GM18520 (cell line): ENCODE data around the gene ECE2.

Experiments
- ATAC-seq: cut with Tn5 transposase; IDR thresholded peaks from one replicate; pipeline ENCODE4 v1.9.1; 2021; ENCODE audit not compliant: unreplicated experiment

ECE2 gene

GRCh38 chr3:184240384-184241140 lies 35.3 kb upstream of the ECE2 start:
- no peak for ATAC-seq

DNA sequence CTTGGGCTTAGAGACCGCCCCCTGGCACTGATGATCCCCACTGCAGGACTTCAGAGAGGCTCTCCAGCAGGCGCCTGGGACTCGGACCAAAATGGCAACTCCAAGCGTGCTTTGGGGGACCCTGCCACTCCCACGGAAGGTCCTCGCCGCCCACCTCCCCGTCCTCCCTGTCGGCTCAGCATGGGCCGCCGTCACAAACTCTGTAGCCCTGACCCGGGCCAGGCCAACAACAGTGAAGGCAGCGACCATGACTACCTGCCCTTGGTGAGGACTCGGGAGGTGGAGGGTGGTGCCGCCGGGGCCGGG lies 34.7 kb upstream of the ECE2 start:
- no peak for ATAC-seq

DNA sequence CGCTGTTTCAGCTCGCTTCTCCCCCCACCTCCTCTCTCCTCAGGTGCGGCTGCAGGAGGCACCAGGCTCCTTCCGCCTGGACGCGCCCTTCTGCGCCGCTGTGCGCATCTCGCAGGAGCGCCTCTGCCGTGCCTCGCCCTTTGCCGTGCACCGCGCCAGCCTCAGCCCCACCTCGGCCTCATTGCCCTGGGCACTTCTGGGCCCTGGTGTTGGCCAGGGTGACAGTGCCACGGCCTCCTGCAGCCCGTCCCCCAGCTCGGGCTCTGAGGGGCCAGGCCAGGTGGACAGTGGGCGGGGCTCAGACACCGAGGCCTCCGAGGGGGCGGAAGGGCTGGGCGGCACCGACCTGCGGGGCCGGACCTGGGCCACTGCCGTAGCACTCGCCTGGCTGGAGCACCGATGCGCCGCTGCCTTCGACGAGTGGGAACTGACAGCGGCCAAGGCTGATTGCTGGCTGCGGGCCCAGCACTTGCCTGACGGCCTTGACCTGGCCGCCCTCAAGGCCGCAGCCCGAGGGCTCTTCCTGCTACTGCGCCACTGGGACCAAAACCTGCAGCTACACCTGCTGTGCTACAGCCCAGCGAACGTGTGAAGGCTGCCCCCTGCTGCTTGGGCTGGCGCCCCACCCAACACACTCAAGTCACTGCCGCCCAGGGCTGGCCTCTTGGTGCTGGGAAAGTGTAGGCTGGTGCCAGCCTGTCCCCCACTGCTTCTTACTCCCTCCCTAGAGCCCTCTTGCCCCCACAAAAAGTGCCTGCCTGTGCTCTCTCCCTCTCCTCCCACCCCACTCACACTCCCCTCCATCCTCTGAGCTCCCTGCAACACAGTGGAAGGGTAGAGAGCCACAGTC lies 34.1 kb upstream of the ECE2 start:
- no peak for ATAC-seq

DNA sequence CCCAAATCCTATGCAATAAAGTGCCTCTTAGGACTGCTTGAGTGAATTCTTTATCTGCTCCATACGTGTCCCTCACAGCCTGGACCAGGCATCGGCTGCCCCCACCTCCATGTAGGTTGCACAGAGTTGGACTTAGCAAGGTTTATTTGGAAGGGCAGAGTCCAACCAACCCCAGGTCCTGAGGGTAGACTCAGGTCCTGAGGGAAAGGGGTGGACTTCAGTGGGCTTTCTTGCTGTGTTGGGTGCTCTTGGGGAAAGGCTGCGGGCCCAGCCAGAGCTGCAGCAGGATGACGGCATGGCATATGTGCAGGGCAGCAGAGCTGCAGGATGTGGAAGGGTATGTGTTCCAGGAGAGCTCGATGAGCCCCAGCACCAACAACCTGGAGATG lies 33.5 kb upstream of the ECE2 start:
- ATAC-seq: no peak

DNA sequence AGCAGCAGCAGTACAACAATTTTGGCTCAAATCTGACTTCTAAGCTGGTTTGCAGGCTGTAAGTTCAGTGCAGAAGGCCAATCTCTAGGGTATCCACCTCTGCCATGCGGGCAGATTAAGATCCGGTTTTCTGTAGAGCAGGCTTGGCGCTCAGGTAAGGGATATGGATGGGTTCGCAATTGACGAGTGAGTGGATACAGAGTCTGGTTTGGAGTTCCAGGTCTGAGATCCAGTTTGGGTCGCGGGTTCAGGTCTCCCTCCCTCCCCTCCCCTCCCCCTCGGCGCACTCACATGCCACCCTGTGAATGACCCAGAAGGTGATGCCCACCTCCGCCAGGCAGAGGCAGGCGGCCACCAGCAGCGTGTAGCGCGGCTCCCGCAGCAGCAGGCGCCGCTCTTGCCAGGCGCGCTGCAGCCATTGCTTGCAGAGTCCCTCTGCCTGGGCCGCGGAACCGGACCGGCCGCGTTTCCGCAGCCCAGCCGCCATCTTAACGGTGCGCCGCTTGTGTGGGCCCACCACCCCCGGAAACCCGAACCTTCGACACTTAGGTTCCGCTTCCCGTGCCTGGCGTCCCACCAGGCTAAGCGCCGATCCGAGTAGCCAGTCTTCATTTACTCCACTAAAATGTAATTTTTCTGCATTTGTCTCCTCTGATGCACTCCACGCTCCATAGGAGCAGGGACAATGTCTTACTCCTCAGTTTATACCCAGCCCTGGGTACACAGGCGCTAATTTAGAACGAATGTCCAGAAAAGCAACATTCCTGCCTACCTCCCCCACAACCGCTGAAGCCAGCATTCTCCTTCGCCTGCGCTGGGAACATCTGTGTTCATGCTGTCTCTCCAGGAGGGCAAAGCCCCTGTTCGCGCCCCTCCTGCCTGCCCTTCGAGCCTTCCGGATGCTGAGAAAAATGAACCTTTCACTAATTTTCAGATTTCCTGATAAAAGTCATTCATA lies 27.1 kb upstream of the ECE2 start, which contains the start of gene ALG3:
ALG3 (minus strand) TSS at position 509 of the 958 bp plus-strand sequence; CDS start at position 487, 22 bp downstream.
- ATAC-seq: peak; percentile 41

DNA sequence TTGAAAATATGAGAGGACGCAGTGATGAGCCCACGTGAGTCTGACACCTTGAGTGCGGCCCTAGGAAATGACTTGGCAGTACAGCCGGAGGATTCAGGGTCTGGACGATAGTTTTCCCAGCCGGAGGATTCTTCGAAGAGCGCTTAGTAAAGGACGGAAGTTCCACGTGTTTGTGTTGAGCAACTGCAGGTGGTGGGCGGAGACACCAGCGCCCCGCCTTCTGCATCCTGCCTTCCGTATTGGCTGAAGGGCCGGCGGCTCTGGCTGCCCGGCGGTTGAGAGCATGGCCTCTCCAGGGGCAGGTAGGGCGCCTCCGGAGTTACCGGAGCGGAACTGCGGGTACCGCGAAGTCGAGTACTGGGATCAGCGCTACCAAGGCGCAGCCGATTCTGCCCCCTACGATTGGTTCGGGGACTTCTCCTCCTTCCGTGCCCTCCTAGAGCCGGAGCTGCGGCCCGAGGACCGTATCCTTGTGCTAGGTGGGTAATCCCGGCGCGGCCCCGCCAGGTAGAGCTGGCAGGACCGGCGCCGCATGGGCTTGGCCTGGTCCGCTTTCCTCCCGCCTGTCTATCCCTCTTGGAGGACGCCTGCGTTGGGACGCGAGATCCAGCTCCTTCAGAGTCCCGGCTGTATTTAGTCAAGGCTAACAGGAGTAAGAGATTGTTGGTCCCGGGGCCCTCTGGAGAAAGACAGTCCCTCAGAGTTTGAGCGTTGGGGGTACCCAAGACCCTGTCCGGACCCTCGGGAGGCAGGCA lies 26.2 kb upstream of the ECE2 start, which contains the start of gene EEF1AKMT4:
EEF1AKMT4 (plus strand) TSS at position 261 of the 755 bp plus-strand sequence; CDS start at position 284, 23 bp downstream.
- peak; percentile 82 for ATAC-seq

DNA sequence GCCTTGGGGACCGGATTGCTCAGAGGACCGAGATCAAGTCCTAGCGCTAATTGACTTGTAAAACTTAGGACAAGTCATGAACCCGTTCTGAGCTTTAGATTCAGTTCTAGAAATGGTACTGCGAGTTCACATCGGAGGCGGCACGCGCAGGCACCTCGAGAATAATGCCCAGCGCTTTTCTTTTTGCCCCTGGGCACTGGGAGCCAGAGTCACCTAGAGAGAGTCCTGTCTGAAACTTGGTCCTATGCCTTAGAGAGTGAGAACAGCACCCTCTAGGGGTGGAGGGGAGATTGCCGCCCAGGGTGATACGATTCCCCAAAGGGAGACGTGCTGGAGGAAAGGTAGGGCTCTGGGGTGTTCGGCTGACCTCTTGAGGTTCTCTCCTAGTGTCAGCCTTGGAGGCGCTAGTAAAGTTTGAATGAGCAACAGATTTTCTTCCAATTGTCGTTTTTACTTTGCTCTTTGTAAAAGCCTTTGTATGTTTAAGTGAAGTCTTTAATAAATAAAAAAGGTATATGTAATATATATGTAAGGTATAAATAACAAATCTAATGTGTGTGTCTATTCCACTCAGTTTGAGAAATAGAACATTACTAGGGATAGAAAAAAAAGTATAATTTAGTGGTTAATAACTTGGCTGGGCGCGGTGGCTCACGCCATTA lies 25.5 kb upstream of the ECE2 start:
- ATAC-seq: peak; percentile 58

GRCh38 chr3:184255291-184256039 lies 20.4 kb upstream of the ECE2 start:
- no peak for ATAC-seq

DNA sequence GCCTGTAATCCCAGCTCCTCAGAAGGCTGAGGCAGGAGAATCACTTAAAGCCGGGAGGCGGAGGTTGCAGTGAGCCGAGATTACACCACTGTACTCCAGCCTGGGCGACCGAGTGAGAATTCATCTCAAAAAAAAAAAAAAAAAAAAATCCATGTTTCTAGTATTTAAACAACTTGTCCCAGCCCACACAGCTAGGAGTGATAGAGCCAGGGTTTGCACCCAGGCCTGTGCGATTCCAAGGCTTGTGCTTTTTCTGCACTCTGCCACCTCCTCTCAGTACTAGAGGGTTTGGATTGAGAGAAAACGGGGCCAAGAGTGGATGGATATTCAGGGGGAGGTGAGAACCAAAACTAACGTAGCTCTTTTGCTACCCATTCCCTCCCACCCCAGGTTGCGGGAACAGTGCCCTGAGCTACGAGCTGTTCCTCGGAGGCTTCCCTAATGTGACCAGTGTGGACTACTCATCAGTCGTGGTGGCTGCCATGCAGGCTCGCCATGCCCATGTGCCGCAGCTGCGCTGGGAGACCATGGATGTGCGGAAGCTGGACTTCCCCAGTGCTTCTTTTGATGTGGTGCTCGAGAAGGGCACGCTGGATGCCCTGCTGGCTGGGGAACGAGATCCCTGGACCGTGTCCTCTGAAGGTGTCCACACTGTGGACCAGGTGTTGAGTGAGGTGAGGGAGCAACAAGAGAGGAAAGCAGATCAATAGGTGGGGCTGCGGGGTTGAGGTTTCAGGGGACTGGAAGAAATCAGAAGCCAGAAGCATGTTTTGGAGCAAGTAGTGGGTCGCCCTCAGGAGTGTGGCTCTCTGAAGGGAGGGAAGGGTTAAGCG lies 18.5 kb upstream of the ECE2 start:
- ATAC-seq: no peak

GRCh38 chr3:184258926-184259325 lies 16.9 kb upstream of the ECE2 start:
- no peak for ATAC-seq

- ATAC-seq: no peak
These were observed 16.4 kb upstream of the ECE2 start for GRCh38 chr3:184259396-184259877.

- no peak for ATAC-seq
These were observed 15.7 kb upstream of the ECE2 start for GRCh38 chr3:184259878-184260723.

DNA sequence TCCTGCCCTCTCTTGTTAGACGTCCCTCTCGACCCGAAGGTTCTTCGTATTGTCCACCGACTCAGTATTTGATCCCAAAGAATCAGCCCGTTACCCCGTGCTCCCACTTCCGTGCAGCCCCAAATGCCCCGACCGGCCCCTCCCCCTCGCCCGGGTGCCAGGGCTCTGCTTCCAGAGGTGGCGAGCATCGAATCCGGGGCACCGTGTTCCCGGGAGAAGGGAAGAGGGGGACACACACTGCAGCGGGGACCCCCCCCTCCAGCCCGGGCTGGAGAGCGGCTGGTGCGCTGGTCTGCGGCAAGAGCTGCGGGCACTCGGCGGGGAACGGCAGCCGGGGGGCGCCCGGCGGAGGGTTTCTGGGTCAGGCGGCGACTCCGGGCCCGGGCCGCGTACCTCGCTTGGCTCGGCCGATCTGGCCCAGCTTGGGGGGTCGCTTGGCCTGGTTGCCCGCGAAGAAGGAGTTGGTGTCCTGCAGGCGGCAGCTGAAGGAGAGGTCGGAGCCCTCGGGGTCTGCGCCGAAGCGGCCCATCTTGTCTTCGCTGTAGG lies 15.0 kb upstream of the ECE2 start:
- no peak for ATAC-seq

- ATAC-seq: no peak
These were observed 14.5 kb upstream of the ECE2 start, which contains the start of gene CAMK2N2 for GRCh38 chr3:184261270-184261853. CAMK2N2 (minus strand) TSS chr3:184261553; CDS start chr3:184261285, 268 bp downstream.

GRCh38 chr3:184261854-184262763 lies 13.7 kb upstream of the ECE2 start:
- no peak for ATAC-seq
